Measurements from ENCODE around the gene DTD2.
"Not testable (repeated sequence)": the region's sequence is repeated elsewhere in the genome, so short reads cannot be mapped to it uniquely, and the experiment has no call there.

DTD2 gene

DNA sequence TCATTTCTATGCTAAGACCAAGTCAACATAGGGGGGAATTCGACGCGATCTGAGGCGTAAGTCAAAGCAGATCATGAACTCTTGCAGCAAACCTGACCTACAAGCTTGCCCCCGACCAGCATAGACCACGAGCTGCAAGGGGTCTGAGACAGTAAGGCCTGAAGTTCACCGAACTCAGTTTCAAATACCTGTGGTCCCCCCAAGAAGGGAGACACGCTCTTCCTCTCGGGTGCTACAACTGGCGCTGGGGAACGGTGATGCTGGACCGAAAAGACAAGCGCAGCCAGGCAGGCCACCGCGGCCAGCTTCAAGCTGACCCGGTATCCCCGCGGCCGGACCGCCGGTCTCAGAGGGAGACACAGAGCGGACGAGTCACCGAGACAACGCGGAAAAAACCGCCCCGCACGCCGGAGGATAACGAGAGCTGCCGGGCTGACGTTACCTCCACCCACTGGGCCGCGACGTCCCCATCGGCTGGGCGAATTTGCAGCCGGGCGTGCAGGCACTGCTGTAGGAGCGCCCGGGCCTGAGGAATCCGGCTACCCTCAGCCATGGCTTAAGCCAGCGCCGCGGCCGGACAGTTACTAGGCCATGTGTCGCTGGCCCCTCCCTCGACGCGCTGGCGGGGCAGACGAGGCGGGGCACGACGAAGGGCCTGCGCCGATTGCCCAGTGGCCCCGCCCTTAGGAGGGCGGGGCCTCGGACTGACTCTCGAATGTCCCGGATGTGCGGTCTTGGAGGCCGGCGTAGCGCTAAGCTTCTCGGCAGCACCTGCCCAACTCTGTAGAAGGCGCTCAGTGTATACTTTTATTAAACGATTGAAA, at the start of gene DTD2:
Gene DTD2 (minus strand): TSS at position 666 of the 824 bp plus-strand sequence. CDS start 113 bp downstream, at position 553.
- peak; percentile 97 for DNase-seq

DNA sequence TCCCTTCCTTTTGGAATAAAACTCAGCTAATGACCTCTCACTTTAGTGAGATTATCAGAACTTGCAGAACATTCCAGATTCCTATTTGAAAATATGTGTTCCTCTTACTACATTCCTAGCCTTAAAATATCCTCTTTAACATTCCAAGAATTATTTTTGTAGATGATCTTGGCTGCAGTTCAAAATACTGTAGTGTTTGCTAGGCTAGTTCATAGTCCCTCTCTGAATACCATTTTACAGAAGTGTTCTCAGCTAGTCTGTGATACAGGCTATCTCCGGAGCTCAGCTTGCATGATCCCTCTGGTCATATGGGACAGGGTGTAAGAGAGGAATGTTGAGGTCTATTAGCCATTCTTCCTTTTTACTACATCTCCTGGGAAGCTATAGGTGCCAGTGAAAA, 48.1 kb upstream of the DTD2 start:
- DNase-seq, result no peak

DNA sequence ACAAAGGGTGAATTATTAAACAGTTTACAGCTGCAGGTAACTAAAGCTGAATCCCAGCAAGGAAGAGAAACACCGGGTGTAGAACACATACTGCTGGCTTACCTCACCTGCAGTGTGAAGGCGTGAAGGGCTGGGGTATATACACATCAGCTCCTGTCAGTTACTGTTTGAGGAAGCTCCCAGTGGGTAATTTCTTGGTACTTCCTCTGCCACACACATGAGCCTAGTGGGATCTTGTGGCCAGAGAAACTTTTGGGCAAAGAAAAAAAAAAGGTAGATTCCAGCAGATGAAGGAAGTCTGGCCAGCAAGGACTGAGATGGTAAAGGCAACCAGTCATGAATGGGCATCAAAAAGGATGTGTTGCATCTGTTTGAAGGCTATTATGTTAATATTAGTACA, 44.6 kb upstream of the DTD2 start:
- DNase-seq, result no peak

DNA sequence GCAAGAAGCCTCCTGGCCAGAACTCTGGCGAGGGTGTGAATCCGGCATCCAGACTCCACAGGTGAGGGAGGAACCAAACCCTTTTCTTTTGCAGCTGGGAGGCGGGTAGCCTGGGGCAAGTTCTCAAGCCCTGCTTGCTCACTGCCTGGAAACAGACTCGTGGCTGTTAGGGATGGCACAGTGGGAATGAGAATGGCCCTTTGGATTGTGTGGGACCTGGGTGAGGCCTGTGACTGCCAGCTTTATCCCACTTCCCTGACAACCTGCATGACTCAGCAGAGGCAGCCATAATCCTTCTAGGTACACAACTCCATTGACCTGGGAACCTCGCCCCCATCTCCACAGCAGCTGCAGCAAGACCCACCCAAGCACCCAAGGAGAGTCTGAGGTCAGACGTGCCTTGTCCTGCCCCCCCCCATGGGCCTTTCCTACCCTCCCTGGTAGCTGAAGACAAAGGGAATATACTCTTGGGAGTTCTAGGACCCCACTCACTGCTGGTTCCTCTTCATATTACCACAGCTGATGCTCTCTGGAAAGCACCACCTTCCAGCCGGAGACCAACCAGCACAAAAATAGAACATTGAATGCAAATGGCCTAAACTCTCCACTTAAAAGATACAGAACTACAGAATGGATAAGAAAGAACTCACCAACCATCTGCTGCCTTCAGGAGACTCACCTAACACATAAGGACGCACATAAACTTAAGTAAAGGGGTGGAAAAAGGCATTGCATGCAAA, 35.6 kb upstream of the DTD2 start:
- DNase-seq, result no peak

DNA sequence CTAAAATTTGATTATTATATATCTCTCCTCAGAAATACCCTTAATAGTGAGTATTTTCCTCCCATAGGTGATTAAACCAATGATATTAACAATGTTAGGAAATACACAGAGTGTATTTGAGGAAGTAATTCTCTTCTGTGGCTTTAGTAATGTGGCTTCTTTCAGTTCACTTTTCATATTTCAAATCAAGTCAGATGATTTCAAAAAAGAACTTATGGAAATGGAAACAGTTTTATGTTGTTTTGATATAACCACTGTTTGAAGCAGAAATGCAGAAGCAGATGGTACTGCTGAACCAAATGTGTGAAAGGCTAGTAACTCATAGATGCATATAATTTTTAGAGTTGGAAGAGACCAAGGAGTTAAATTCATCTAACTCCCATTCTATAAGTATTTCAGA, 32.4 kb upstream of the DTD2 start:
- DNase-seq, result no peak

DNA sequence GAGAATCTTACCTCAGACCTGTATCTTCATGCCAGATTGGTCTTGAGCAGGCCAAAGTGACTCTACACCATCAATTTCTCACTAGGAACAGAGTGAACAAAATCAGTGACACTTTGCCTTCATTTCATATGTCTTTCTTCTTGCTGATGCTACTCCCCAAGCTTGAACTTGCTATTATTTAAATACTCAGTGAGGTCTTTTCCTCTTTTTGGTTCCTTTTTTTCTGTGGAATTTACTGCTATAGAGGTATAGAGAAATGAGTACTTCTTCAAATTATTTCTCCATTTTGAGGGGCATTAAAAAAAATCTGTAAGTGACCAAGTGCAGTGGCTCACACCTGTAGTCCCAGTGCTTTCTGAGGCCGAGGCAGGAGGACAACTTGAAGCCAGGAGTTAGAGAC, 30.6 kb upstream of the DTD2 start, which contains the start of gene GPR33:
Gene GPR33 (minus strand): TSS at position 154 of the 400 bp plus-strand sequence. CDS start 4,074 bp downstream, outside the sequence.
- DNase-seq, result no peak

DNA sequence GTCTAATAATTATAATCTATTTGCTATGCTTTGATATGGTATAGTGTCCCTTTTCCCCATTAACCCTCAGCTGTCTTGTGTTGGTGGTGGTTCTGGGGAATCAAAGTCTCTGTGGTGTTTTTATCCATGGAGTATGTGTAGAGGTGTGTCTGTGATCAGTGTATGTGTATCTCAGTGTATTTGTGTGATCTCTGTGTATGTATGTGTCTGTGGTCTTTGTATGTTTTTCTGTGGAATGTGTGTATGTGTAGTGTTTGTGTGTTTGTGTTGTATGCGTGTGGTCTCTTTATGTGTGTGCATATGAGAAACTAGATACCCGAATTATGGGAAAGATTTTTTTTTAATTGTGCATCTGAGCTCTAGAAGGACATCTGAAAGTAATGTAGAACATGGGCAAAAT, 29.5 kb upstream of the DTD2 start:
- DNase-seq, result no peak

DNA sequence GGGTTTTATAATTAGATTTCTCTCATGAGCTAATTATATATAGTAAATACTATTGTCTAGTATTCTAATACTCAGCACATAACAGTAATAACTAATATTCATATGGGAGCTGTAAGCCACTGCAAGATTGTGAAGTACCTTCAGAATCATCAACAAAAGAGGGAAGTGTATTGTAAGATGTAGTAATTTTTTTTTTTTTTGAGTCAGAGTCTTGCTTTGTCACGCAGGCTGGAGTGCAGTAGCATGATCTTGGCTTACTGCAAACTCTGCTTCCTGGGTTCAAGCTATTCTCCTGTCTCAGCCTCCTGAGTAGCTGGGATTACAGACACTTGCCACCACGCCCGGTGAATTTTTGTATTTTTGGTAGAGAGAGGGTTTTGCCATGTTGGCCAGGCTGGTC, 27.4 kb upstream of the DTD2 start:
- no peak for DNase-seq

DNA sequence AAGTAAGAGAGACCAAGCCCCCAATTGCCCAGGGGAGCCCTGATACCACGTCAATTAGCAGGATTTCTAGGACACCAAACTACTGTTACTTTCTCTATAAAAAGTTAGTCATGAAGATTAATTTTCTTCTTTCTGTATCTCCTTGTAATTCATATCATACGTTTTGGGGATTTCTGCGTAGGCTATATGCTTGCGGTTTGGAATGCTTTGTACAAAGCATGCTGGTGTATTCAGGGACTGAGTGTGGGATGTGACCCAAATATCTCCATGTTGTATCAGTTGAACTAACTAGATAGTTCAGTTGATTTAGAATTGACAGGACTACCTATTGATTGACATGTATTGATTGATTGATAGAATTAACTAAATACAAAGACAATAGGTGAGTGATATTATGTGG, 22.9 kb upstream of the DTD2 start:
- DNase-seq, result no peak

DNA sequence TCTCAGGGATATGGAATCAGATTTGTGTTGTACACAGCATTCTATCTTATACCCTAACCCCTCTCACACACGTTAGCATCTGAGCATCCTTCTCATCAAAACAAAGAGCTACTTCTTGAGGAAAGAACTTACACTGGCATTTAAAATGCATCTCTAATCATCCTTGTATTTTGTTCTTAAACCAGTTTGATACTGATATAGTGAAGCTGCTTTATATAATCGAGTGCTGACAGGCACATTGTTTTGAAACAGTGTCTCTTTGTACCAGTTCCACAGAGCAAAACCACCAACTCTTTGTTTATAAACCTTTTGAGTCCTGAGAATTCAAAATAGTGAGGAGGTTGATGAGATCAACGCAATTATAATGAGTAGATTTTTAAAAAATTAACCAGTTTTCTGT, 21.7 kb upstream of the DTD2 start:
- DNase-seq, result no peak

DNA sequence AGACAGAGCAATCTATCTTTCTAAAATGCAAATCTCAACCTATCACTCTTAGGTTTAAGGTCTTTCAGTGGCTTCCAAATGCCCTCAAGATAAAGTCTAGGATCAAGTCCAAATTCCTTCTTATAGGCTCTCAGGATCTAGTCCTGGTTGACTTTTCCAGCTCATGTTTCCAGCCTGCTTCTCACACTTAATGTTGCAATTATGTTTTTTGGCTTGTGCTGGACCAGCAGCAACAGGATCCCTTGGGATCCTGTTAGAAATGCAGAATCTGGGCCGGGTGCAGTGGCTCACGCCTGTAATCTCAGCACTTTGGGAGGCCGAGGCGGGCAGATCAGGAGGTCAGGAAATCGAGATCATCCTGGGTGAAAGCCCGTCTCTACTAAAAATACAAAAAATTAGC, 19.9 kb upstream of the DTD2 start:
- no peak for DNase-seq

DNA sequence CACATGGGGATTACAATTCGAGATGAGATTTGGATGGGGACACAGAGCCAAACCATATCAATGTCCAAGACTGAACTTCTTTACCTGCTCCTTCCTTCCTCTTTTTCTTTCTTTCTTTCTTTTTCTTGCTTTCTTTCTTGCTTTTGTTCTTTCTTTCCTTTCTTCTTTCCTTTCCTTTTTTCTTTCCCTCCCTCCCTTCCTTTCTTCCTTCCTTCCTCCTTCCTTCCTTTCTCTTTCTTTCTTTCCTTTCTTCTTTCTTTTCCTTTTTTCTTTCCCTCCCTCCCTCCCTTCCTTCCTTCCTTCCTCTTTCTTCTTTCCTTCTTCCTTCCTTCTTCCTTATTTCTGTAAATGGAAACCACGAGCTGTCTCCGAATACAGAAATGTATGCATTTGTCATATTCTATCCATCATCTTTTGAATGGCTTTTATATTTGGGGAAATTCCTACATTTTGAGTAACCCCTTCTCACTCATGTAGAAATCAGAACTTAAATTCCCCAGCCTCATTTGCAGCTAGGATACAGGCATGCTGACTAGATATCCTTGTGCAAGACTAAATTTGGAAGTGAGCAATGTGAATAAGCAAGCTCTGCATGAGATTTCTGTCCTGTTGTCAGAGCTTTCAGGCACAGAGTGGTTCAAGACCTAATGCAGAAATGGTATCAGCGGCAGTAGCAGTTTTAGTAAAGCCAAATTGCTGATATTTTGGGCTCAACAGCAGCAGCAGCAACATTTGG, 19.0 kb upstream of the DTD2 start:
- DNase-seq, result no peak

DNA sequence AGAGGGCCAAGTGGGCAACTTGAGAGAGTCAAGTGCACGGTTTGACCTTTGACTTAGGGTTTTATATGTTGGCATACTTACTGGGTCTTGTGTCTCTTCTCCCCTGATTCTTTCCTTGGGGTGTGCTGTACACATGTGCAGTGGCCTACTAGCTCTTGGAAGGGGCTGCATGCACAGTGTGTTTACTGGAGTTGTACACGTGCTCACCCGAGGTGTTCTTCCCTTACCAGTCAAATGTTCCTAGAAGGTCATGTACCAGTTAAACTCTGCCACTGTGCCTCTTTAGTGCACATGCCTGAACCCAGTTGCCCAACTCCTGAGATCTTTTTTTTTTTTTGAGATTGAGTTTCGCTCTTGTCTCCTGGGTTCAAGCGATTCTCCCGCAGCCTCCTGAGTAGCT, 9.2 kb upstream of the DTD2 start:
- no peak for DNase-seq

DNA sequence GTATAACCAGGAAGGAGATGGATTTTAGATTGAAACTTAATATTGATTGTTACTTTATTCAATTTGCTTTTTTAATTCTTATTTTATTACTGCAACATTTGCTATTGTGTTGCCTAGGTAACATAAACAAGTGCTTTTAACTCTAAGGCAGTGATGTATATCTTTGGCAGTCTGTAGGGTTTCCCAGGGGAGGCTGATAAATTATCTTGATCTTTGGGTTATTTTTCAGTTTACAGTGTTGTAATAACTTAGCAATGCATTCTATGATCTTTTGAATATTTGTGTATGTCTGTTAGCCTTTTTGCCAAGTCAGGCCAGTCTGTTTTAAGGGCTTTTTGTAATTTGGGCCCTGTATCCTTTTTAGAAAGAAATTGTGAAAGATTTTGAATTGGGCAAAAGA, 7.8 kb upstream of the DTD2 start:
- no peak for DNase-seq

DNA sequence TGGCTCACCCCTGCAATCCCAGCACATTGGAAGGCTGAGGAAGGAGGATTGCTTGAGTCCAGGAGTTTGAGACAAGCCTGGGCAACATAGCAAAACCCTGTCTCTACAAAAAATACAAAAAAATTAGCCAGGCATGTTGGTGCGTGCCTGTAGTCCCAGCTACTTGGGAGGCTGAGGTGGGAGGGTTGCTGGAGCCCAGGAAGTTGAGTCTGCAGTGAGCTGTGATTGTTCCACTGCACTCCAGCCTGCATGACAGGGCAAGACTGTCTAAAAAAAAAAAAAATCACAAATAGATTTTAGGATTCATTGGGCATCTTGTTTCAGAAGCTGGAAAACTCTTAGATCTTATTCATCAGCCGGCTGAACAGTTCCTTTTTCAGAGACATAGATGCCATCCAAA, 5.1 kb upstream of the DTD2 start:
- not testable (repeated sequence) for DNase-seq

DNA sequence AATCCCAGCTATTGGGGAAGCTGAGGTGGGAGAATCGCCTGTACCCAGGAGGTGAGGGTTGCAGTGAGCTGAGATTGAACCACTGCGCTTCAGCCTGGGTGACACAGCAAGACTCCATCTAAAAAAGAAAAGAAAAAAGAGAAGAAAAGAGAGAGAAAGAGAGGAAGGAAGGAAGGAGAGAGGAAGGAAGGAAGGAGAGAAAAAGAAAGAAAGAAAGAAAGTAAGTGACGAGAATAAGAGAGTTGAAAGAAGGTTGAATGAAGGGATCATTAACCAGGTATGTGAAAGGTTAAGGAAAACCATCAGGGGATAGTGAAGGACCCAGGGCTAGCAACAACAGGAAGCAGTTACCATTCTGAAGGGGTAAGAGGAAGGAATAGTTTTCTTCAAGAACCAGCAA, 4.2 kb upstream of the DTD2 start:
- no peak for DNase-seq

DNA sequence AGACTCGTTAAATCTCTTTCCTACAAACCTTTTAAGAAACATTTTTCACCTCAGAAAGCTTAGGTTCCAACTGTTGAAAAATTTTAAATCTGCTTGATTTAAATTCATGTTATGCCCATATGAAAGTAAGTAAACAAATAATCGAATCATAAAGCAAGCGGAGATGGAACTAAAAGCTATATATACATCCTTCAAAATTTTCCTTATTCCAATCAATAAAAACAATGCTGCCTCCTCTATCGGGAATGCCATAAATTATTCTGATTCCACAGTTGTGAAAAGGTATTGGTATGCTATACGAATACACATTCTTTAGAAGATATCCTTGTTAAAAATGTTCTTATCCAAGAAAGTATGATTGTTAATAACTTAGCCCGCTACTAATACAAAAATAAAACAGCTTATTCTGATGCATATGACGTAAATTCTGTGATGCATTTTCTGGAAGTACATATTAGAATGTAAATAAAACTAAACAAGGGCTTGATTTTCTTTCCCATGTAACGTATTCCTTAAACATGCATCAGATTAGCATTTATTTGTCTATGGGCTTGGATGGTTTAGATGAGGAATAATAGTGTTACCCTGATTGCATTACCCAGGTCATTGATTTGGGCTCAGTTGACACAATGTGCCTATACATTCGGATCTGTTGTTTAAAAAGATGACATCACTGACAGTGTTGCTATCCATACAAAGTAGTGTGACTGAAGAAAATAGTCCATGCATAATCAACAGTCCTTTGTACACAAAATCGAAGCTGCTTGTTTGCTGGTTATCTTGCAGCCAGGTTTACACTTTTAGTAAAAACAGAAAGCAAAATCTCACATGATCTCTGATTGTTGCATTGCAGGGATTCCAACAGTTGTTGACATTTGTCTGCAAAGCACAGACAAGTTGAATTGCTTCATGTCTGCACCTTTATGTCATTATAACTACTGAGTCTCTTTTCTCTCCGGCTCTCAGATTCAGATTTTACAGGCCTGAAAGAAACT, 656 bp upstream of the DTD2 start:
- no peak for DNase-seq

DNA sequence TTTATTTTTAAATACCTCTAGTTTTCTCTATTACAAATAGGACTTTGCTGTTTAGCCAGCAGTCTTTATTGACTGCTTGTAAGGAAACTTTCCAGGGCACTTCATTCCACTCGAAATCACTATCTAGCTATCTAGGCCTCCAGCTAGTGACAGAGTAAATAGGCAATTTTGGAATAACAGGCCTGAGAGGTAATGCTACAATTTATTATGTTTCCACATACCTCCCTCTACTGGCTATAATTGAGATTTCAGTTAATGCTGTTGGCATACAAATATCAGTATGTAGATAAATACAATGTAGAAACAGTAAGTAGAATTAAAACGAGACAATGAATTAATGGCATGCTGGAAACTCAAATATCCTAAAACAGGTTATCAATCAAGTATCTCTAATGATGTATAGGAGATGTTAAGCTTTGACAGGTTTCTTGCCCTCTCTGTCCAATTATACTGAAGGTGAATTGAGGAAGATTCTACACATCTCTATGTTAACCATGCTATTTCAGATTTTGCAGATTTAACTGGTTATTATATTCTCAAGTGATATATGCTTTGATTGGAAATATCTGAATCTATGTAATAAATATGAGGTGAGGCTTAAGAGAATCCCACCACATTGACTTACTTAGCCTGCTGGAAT, 7.2 kb downstream of the DTD2 start:
- DNase-seq, result no peak

DNA sequence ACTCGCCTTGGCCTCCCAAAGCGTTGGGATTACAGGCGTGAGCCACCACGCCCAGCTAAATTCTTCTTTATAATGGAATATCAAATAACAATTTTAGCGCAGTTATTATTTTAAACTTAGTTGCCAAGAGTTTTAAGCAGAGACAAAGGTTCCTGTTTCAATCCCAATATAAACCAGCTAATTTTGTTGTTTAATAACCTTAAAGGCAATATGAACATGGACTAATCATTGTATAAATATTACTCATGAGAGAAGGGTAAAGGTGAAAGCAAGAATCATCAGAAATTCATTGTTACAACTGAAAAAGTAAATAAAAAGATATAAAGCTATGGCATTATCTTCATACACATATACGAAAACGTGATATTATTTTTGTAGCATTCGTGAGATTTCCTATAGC, 8.2 kb downstream of the DTD2 start:
- no peak for DNase-seq

DNA sequence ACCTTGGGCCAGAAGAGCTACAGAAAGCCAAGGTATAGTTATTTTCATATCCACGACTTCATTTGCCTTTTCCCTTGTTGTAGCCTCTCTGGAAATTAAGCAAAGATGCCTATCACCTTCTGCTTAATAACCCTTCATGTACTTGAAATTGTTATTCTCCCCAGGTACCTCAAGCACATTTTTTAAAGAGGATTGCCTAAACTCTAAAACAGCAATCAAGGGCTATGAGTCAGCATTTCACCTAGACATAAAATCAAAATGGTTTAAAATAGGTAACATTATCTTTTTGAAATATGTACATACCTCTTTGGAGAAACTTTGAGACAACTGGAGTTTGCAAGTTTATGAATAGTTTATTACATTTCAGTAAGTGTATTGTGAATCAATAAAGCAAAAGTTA, 11.6 kb downstream of the DTD2 start:
- DNase-seq, result no peak

DNA sequence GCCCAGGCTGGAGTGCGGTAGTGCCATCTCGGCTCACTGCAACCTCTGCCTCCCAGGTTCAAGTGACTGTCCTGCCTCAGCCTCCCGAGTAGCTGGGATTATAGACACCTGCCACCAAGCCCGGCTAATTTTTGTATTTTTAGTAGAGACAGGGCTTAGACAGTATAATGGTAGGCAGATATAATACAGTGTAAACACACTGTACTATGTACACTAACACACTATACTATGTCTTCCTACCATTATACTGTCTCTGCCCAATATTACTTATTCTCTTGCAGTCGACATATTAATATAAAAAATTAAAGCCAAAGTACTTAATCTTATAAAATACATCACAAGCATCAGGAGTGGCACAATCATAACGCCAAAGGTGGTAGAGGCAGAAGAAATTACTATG, 15.0 kb downstream of the DTD2 start:
- DNase-seq, result no peak

Data from activated effector memory CD4-positive, alpha-beta T cell treated with anti-CD3 and anti-CD28 coated beads, Interleukin-2, amount 50 U/mL, for 16 hours (primary cell).